Stimulated activated CD4-positive, alpha-beta T cell treated with anti-CD3 and anti-CD28 coated beads, Interleukin-12 subunit alpha, Interleukin-12 subunit beta, amount 100 ng/mL, for 24 hours (primary cell): Measurements from ENCODE around the gene FNIP2.
A peak's percentile ranks its signal among the peaks of the same experiment; 100 is the strongest.
"Not testable (repeated sequence)": the region's sequence is repeated elsewhere in the genome, so short reads cannot be mapped to it uniquely, and the experiment has no call there.

Experiments
- DNase-seq, 2 experiments: peaks; one replicate each; pipeline ENCODE4 v3.0.0-alpha.2; 2020; ENCODE audit warnings: low read depth in 2 of 2

FNIP2 gene

GRCh38 chr4:158768555-158769174, at the start of gene FNIP2:
TSS of gene FNIP2 (plus strand) at chr4:158769026. CDS start at chr4:158769213, 187 bp downstream.
- DNase-seq, result peak; percentile 33 to 55

DNA sequence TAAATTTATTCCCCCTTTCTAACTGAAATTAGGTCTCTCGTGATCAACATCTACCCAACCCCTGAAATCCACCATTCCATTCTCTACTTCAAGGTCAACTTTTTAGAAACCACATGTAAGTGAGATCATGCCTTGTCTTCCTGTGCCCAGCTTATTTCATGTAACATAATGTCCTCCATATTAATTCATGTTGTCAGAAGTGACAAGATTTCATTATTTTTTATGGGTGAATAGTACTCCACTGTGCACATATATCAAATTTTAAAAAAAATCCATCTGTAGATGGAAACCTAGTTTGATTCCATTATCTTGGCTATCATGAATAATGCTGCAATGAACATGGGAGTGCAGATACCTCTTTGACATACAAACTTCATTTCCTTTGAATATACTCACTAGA, 47.1 kb upstream of the FNIP2 start:
- no peak for DNase-seq

GRCh38 chr4:158722291-158722916, 46.4 kb upstream of the FNIP2 start:
- peak in 1 of 2 experiments; percentile 4 for DNase-seq

- DNase-seq, result peak; percentile 73 to 78
Measured at GRCh38 chr4:158722917-158723793, 45.7 kb upstream of the FNIP2 start, which contains the start of gene PPID. TSS of gene PPID (minus strand) at chr4:158723396. CDS start at chr4:158723288, 108 bp downstream.

GRCh38 chr4:158724637-158725036, 44.2 kb upstream of the FNIP2 start:
- DNase-seq, result no peak

- no peak for DNase-seq
Measured at GRCh38 chr4:158726633-158727032, 42.2 kb upstream of the FNIP2 start.

- DNase-seq, result no peak
Measured at GRCh38 chr4:158728236-158728635, 40.6 kb upstream of the FNIP2 start.

DNA sequence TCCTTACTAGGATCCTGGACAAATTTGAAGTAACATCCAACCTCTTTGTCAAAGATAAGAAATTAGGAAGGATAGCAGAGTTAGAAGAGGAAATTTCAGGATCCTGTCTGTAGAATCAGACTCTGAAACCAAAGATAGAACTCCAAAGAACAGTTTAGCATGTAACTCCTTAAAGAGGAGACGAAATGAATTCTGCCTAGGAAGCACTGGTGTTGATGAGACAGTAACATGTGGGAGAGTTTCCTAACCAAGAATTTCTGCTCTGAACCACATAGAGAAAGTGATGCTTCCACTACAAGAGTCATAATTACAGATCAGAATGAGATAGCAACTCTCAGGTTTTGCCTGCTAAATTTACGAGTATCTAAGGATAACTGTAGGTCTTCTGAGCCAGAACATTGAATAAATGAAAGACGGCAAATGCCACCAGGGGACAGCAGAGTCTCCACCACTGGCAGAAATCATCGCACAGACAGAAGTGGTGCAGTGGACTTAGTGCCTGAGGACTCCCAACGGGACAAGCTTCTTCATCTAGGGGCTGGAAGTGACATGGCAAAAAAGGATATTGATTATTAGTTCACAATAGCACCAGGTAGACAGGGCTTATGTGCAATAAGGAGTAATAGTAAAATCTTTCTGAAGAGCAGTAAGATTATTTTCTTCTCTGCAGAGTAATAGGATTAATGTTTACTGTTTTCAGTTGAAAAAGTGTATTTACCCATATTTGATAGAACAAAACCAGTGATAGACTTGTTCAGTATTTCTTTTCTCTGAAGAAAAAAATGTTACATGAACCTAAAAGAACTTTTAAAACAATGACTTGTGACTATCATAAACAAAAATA, 38.9 kb upstream of the FNIP2 start:
- peak in 1 of 2 experiments; percentile 29 for DNase-seq

DNA sequence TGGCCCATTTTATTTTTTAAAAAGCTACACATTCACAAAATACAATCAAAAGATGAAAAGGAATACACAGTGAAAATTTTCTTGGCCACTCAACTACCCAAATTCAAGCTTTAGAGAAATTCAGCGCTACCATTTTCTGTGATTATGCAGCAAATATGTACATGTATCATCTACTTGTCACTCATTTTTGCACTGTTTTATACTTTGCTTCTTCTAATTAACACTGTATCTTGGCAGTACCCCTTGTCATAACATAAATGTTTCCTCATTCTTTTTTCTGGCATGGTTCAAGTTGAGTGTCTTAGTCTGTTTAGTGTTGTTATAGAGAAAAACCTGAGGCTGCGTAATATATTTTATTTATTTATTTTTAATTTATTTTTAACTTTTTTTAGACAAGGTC, 30.0 kb upstream of the FNIP2 start:
- DNase-seq, result no peak

DNA sequence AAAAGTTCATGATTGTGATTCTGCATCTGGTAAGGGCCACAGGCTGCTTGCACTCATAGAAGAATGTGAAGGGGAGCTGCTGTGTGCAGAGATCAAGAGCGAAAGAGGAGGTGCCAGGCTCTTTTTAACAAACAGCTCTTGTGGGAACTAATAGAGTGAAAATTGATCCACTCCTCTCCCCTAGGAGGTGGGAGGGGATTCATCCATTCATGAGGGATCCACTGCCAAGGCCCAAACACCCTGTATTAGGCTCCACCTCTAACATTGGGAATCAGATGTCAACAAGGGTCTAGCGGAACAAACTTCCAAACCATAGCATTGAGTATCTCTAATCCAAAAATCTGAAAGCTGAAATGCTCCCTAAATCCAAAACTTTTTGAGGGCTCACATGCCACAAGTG, 29.2 kb upstream of the FNIP2 start:
- no peak for DNase-seq

- DNase-seq, result no peak
Measured at GRCh38 chr4:158741326-158742021, 27.4 kb upstream of the FNIP2 start.

- not testable (repeated sequence) for DNase-seq
Measured at GRCh38 chr4:158746537-158746936, 22.3 kb upstream of the FNIP2 start.

DNA sequence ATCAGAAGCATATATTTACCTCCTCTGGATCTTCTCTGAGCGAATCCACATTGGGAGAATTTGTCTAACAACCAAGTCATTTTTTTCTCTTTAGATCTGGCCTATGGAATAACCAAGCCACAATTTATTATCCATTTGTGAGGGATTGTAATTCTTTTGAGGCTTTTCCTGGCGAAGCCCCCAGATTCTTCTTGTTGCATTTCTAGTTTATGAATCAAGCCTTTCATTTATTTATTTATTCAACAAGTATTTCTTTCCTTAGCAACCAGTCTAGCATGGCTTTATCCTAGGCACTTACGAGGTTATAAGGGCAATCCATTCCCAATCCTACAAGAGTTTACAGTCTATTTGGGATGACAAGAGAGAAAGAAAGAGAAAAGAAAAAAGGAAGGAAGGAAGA, 18.4 kb upstream of the FNIP2 start:
- DNase-seq, result no peak

GRCh38 chr4:158754385-158755180, 14.2 kb upstream of the FNIP2 start:
- DNase-seq, result no peak

DNA sequence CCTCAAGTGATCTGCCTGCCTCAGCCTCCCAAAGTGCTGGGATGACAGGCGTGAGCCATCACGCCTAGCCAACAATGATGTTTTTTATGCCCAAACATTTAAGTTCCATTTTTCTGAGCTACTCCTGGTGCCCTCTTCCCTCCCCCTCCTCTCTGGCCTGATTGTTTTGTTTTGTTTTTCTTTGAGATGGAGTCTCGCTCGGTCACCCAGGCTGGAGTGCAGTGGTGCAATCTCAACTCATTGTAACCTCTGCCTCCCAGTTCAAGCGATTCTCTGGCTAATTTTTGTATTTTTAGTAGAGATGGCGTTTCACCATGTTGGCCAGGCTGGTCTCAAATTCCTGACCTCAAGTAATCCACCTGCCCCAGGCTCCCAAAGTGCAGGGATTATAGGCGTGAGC, 13.0 kb upstream of the FNIP2 start:
- DNase-seq, result not testable (repeated sequence)

GRCh38 chr4:158756588-158756987, 12.2 kb upstream of the FNIP2 start:
- no peak for DNase-seq

GRCh38 chr4:158758142-158758541, 10.7 kb upstream of the FNIP2 start:
- no peak for DNase-seq

GRCh38 chr4:158758703-158759102, 10.1 kb upstream of the FNIP2 start:
- DNase-seq, result no peak

DNA sequence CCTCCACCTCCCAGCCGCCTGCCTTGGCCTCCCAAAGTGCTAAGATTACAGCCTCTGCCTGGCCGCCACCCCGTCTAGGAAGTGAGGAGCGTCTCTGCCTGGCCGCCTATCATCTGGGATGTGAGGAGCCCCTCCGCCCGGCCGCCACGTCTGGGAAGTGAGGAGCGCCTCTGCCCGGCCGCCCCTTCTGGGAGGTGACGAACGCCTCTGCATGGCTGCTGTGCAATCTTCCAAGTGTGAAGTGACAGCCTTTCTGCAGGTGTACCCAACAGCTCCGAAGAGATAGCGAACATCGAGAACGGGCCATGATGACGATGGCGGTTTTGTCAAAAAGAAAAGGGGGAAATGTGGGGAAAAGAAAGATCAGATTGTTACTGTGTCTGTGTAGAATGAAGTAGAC, 9.3 kb upstream of the FNIP2 start:
- DNase-seq, result not testable (repeated sequence)

- no peak for DNase-seq
Measured at GRCh38 chr4:158760866-158761265, 8.0 kb upstream of the FNIP2 start.
